HK-2 (cell line): ENCODE results near the gene OR4E2.
"Not testable (repeated sequence)": the region's sequence is repeated elsewhere in the genome, so short reads cannot be mapped to it uniquely, and the experiment has no call there.

Experiments used
- DNase-seq: peaks from one replicate; pipeline ENCODE4 v3.0.0-alpha.2; 2018; ENCODE audit not compliant: unreplicated experiment

The OR4E2 gene

DNA sequence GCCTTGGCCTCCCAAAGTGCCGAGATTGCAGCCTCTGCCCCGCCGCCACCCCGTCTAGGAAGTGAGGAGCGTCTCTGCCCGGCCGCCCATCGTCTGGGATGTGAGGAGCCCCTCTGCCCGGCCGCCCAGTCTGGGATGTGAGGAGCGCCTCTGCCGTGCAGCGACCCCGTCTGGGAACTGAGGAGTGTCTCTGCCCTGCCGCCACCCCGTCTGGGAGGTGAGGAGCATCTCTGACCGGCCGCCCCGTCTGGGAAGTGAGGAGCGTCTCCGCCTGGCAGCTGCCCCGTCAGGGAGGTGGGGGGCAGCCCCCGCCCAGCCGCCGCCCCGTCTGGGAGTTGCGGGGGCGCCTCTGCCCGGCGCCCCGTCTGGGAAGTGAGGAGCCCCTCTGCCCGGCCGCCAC lies 44.0 kb downstream of the OR4E2 start:
- not testable (repeated sequence) for DNase-seq

- not testable (repeated sequence) for DNase-seq
These were observed 44.9 kb downstream of the OR4E2 start for GRCh38 chr14:21698538-21698937.

DNA sequence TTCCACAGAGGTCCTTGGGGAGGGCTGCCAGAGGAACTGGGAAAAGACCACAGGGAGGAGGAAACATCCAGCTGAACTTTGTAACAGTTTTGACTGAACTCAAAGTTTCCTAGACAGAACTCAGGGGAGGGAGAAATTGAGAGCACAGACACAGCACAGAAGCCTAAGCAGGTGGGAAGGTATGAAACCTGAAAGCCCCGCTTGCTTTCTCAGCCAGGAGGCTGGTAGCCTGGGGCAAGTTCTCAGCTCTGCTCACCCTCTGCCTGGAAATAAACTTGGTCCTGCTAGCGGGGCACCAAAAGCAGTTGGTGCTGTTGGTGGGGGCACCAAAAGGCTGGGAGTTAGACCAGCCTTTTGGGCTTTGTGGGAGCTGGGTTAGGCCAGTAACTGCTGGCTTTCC lies 45.9 kb downstream of the OR4E2 start:
- DNase-seq = no peak

- DNase-seq = no peak
These were observed 48.7 kb downstream of the OR4E2 start for GRCh38 chr14:21702316-21702715.

DNA sequence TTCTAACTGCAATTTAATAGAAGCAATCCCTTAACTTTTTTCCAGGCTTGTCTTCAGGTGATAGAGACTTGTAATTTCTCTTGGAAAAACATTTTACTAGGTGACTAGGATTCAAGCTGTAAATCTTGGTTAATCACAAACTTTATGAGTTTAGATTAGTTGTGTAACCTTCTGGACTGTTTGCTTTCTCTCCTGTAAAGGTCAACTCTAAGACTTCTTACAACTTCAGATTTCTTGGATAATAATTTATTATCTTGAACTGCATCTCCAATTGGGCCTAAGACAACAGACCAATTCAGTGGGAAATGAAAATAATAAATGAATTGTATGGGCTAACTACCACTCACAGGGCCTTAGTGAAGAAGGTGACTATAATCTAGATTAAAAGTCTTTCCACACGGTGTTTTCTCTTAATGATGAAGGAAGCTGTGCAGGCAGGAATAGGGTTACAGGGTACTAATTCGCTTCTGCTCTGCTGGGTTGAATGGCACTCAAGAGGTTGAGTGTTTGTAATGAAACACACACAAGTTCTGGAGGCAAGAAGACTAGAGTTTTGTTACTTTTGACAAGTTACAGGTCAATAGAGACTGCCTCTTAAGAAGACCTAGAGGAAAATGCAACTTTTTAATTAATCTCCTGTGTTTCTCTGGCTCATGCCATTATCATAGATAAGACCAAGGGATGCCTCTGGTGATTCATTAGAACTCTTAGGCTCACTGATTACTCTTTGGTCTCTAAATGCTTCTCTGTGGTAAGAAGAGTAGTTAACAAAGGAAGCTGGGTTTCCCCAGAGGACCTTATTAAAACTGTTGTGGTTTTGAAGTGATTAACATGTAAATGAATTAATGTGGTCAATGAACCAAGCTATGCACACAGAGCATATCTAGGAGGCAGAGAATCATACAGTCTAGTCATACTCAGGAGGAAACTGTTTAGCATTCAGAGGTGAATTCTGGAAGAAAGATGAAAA lies 50.0 kb downstream of the OR4E2 start:
- no peak for DNase-seq

DNA sequence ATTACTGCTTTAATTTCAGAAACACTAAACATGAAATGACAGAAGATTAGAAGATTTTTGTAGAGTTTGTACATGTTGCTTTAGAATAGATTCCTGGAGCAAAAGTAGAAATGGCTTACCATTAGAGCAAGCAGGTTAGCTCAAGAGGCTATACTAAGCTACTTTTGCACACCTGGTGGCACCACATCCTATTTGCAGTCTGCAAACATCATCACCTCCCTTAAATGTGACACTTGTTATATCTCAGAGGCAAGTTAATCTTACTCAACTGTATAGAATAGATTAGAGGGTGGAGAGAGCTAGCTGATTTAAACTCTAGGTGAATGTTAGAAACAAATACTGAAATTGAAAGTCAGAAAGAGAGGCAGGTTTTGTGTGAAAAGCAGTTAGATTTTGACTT lies 50.7 kb downstream of the OR4E2 start:
- no peak for DNase-seq

DNA sequence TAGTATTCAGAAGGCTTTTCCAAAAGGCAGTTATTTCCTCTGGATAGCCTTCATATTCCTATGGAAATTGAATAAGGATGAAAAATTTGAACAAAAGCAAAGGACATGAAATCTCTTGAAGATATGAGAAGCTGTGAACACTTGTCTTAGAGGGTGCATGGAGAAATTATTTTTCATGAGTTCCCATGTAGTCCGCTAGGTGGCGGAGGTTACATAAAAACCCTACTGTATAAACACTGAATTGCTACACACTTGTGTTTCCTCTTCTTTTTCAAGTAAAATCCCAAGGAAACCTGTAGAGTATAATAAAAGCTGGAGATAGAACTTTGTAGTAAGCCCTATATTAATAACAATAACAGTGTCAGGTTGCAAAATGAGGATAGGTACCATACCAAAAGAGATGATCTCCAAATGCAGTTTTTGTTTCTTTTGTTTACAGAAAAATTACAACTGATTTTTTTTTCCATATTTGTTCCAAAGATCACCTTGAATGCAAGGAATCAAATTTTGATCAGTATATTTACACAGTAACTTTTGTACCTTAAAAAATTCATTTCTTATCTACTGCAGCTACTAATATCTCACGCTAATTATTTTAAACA lies 57.8 kb downstream of the OR4E2 start:
- DNase-seq = peak; percentile 12

- no peak for DNase-seq
These were observed 58.4 kb downstream of the OR4E2 start for GRCh38 chr14:21712036-21712435.

- no peak for DNase-seq
These were observed 60.8 kb downstream of the OR4E2 start for GRCh38 chr14:21714318-21714929.
